SH-SY5Y (cell line): Measurements from ENCODE around the gene PDE4B.

Experiments used
- GATA2 ChIP-seq: IDR thresholded peaks from 2 replicates; pipeline ENCODE4 v1.6.1; 2011; ENCODE audit warnings: mild to moderate bottlenecking, low read depth, low read length
- GATA3 ChIP-seq: IDR thresholded peaks from 2 replicates; pipeline ENCODE4 v1.6.1; 2011; ENCODE audit warnings: low read depth, mild to moderate bottlenecking, low read length, moderate library complexity

- TF ChIP-seq GATA3 = no peak
- no peak for TF ChIP-seq GATA2
Measured at GRCh38 chr1:66327588-66327987, 534.9 kb downstream of the PDE4B start.
